Endodermal cell (in vitro differentiated cells): ENCODE results near the gene PLPPR1. TPM values are rescaled to one million over a fixed set of nuclear protein-coding genes. Genes with fewer than 3 reads are reported as not detected.

Experiments
- DNase-seq: peaks from one replicate; pipeline ENCODE4 v3.0.0-alpha.2; 2017
- H3K27ac ChIP-seq: 2 replicates; pipeline ENCODE4 v1.5.1; 2013; ENCODE audit warnings: mild to moderate bottlenecking, low read depth, low read length, moderate library complexity
- H3K27me3 ChIP-seq: 2 replicates; pipeline ENCODE4 v1.6.1; 2013; ENCODE audit warnings: mild to moderate bottlenecking, low read length, moderate library complexity; ENCODE audit not compliant: insufficient read depth, control insufficient read depth, poor library complexity, severe bottlenecking
- H3K36me3 ChIP-seq: 2 replicates; pipeline ENCODE4 v1.7.0; 2013; ENCODE audit warnings: mild to moderate bottlenecking, low read length, moderate library complexity; ENCODE audit not compliant: control insufficient read depth, insufficient read depth
- H3K4me1 ChIP-seq: one replicate; pipeline ENCODE4 v1.7.0; 2013; ENCODE audit warnings: low read length; ENCODE audit not compliant: control insufficient read depth, insufficient read depth
- H3K4me3 ChIP-seq: 2 replicates; pipeline ENCODE4 v1.5.1; 2013; ENCODE audit warnings: mild to moderate bottlenecking, low read length, moderate library complexity
- H3K9ac ChIP-seq: 2 replicates; pipeline ENCODE4 v1.6.1; 2013; ENCODE audit warnings: mild to moderate bottlenecking, low read length, moderate library complexity; ENCODE audit not compliant: poor library complexity, severe bottlenecking; ENCODE audit errors: extremely low read depth
- H3K9me3 ChIP-seq: 2 replicates; pipeline ENCODE4 v1.6.1; 2013; ENCODE audit warnings: mild to moderate bottlenecking, low read length, moderate library complexity; ENCODE audit not compliant: control insufficient read depth
- H3K27ac Mint-ChIP-seq: 2 replicates; pipeline ENCODE4 v1.8.0; 2020; ENCODE audit warnings: mixed read lengths
- H3K27me3 Mint-ChIP-seq: 2 replicates; pipeline ENCODE4 v1.8.0; 2021; ENCODE audit warnings: mild to moderate bottlenecking, mixed read lengths; ENCODE audit not compliant: insufficient read depth
- H3K36me3 Mint-ChIP-seq: 2 replicates; pipeline ENCODE4 v1.8.0; 2020; ENCODE audit warnings: low read depth, mixed read lengths
- H3K4me1 Mint-ChIP-seq: 2 replicates; pipeline ENCODE4 v1.8.0; 2020; ENCODE audit warnings: mixed read lengths
- H3K4me3 Mint-ChIP-seq: 2 replicates; pipeline ENCODE4 v1.8.0; 2020; ENCODE audit warnings: mild to moderate bottlenecking, moderate library complexity, mixed read lengths
- H3K9me3 Mint-ChIP-seq: 2 replicates; pipeline ENCODE4 v1.8.0; 2020; ENCODE audit warnings: mild to moderate bottlenecking, mixed read lengths
- CTCF ChIP-seq: fragments of 200-600 bp; sonication (generic); conservative IDR thresholded peaks from 2 replicates; pipeline ENCODE4 v1.5.0; 2021; ENCODE audit warnings: antibody characterized with exemption, mild to moderate bottlenecking
- WGBS, 2 experiments: methylation state at CpG; one replicate each; pipeline versions ENCODE4 v1.1.5 to v1.1.7; 2013; ENCODE audit warnings: missing lambda C conversion rate in 2 of 2, mixed read lengths in 1 of 2; ENCODE audit not compliant: insufficient coverage in 1 of 2, insufficient read length in 1 of 2; 5-methylcytosine and 5-hydroxymethylcytosine counted together
- total RNA-seq, 2 donors: library from RNA; stranded (reverse); fragmentation: NEBNext Ultra II Directional in 1 of 2; extraction: Animal tissue kit (Norgen Biotek cat#: 25700) in 1 of 2; gene quantifications; 2 replicates in 1 of 2; 3 replicates in 1 of 2; pipeline ENCODE4 v1.2.1, GENCODE V29; 2021

PLPPR1 gene
- total RNA-seq, 2 donors from 2014 or later: 1.5 to 4.6 TPM

- Mint-ChIP-seq H3K4me1 (peaks cover 5% of the 10 kb centered on the region), H3K27ac (no peak overlapping the region), H3K9me3 (no peaks in the 10 kb centered on the region), H3K4me3 (no peak overlapping the region), H3K27me3 (no peaks in the 10 kb centered on the region), H3K36me3 (no peaks in the 10 kb centered on the region)
- no peaks in the 10 kb centered on the region for H3K27me3 ChIP-seq
- no peak overlapping the region for H3K27ac ChIP-seq
- TF ChIP-seq CTCF: no peak
- H3K9me3 ChIP-seq: no peaks in the 10 kb centered on the region
- H3K4me1 ChIP-seq: no peaks in the 10 kb centered on the region
- H3K36me3 ChIP-seq: no peaks in the 10 kb centered on the region
- DNase-seq: no peak
- whole genome bisulfite sequencing, 2 experiments: 91 to 100% methylated on average over 2 of the region's 2 CpGs
- H3K9ac ChIP-seq: no peak overlapping the region
- no peak overlapping the region for H3K4me3 ChIP-seq
These were observed 218.8 kb downstream of the PLPPR1 start for GRCh38 chr9:101247297-101247696.

GRCh38 chr9:101254733-101255433 is 226.4 kb downstream of the PLPPR1 start:
- H3K4me1 Mint-ChIP-seq: peaks cover 5% of the 10 kb centered on the region
- 87 to 100% methylated on average over 1 of the region's 1 CpG for WGBS, 2 experiments
- no peaks in the 10 kb centered on the region for H3K27me3 Mint-ChIP-seq
- H3K4me3 Mint-ChIP-seq: no peak overlapping the region
- no peaks in the 10 kb centered on the region for H3K4me1 ChIP-seq
- H3K27ac Mint-ChIP-seq: no peak overlapping the region
- no peak for DNase-seq
- no peak overlapping the region for H3K9ac ChIP-seq
- H3K9me3 Mint-ChIP-seq: no peaks in the 10 kb centered on the region
- TF ChIP-seq CTCF: no peak
- H3K4me3 ChIP-seq: no peak overlapping the region
- H3K27me3 ChIP-seq: no peaks in the 10 kb centered on the region
- no peaks in the 10 kb centered on the region for H3K36me3 Mint-ChIP-seq
- H3K27ac ChIP-seq: no peak overlapping the region
- no peaks in the 10 kb centered on the region for H3K36me3 ChIP-seq
- no peaks in the 10 kb centered on the region for H3K9me3 ChIP-seq

GRCh38 chr9:101264727-101265126 is 236.2 kb downstream of the PLPPR1 start:
- DNase-seq: no peak
- H3K36me3 ChIP-seq: no peaks in the 10 kb centered on the region
- H3K27me3 Mint-ChIP-seq: no peaks in the 10 kb centered on the region
- H3K27ac ChIP-seq: no peak overlapping the region
- H3K4me3 ChIP-seq: no peak overlapping the region
- no peak overlapping the region for H3K27ac Mint-ChIP-seq
- no peaks in the 10 kb centered on the region for H3K27me3 ChIP-seq
- H3K4me1 ChIP-seq: peaks cover under 1% of the 10 kb centered on the region
- H3K9me3 ChIP-seq: no peaks in the 10 kb centered on the region
- no peak overlapping the region for H3K9ac ChIP-seq
- no peak for TF ChIP-seq CTCF
- H3K9me3 Mint-ChIP-seq: no peaks in the 10 kb centered on the region
- H3K4me1 Mint-ChIP-seq: peaks cover 1% of the 10 kb centered on the region
- H3K4me3 Mint-ChIP-seq: no peak overlapping the region
- H3K36me3 Mint-ChIP-seq: no peaks in the 10 kb centered on the region
